HG03064 (cell line): ENCODE data around the gene POC1A.

Experiments used
- ATAC-seq: cut with Tn5 transposase; IDR thresholded peaks from one replicate; pipeline ENCODE4 v1.9.1; 2021; ENCODE audit warnings: low read depth; ENCODE audit not compliant: unreplicated experiment

POC1A gene

GRCh38 chr3:52154135-52155094 lies at the start of gene POC1A:
Gene POC1A (minus strand): TSS chr3:52154423. CDS start chr3:52154372, 51 bp downstream.
- ATAC-seq, result peak; percentile 76

DNA sequence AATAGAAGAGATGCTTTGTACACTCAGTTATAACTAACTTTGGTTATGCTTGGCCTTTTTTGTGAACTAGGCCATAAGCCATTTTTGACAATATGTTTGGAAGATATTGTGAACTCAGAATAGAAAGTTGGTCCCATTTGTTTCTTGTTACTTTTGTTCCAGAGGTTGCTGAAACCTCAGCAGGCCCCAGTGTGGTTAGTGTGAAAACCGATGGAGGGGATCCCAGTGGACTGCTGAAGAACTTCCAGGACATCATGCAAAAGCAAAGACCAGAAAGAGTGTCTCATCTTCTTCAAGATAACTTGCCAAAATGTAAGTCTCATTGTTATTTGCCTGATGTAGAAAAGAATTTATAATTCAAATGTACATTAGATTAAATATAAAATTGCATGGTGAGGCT lies 49.5 kb upstream of the POC1A start:
- ATAC-seq, result no peak

GRCh38 chr3:52202384-52203077 lies 48.3 kb upstream of the POC1A start:
- no peak for ATAC-seq

GRCh38 chr3:52200981-52201679 lies 46.9 kb upstream of the POC1A start:
- ATAC-seq, result no peak

- ATAC-seq, result no peak
Observed at GRCh38 chr3:52198643-52199608, 44.7 kb upstream of the POC1A start.

GRCh38 chr3:52197842-52198625 lies 43.8 kb upstream of the POC1A start, which contains the start of gene ALAS1:
Gene ALAS1 (plus strand): TSS chr3:52198160. CDS start chr3:52199242, 1,082 bp downstream.
- ATAC-seq, result peak; percentile 78

DNA sequence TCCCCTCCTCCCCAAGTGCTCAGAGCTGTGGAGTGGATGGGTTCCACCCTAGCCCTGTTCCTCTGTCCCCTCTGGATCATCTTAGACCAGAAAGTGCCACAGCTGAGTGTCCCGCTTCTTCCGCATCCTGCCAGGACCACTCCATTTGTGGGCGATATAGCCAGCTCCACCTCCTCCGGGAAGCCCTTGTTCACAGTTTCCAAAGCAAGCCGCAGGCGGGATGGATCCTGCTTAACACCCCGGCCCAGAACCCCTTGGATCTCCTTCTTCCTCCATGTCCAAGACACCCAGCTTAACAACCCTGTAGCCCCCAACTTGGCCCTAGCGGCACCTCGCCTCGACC lies 43.2 kb upstream of the POC1A start:
- peak; percentile 4 for ATAC-seq

DNA sequence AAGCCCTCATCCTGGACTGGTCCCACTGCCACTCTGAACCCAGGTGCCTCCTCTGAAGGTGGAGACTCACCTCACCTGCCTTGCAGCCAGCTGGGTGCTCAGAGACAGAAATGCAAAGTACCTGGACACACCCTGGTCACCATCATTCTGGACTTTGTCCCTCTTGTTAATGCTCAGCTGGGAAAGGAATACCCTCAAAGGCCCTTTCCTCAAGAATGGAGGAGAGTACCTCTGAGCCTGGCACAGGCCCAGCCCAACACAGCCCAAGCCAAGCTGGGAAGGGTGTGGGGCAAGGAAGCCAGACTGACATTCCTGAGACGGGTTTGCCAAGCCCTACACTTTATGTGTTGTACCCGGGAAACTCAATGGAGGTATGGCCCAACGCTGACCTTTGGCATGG lies 42.8 kb upstream of the POC1A start:
- ATAC-seq, result no peak

GRCh38 chr3:52195823-52196331 lies 41.7 kb upstream of the POC1A start:
- no peak for ATAC-seq

GRCh38 chr3:52195291-52195597 lies 41.0 kb upstream of the POC1A start:
- ATAC-seq, result no peak

DNA sequence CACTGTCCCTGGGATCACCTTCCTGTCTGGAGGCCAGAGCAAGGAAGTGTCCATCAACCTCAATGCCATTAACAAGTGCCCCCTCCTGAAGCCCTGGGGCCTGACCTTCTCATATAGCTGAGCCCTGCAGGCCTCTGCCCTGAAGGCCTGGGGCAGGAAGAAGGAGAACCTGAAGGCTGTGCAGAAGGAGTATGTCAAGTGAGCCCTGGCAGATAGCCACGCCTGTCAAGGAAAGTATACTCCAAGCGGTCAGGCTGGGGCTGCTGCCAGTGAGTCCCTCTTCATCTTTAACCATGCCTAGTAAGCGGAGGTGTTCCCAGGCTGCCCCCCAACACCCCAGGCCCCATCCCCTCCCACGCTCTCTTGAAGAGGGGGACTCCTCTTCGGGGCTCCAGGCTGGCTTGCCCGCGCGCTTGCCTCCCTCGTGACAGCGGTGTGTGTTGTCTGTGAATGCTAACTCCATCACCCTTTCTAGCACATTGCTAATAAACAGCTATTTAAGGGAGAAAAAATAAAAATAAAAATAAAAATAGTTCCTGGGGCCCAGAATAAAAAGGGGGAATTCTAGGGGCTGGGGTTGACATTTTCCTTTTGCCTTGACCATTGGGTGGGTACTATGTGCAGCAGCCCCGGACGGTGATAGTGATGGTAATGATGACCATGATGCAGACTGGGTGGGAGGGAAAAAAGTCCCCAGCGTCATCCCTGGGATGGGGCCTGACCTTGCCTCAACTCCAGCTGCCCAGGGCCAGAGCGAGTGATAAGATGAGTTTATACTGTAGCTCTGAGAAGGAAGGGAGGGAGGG lies 40.5 kb upstream of the POC1A start:
- ATAC-seq, result no peak

GRCh38 chr3:52193065-52193464 lies 38.8 kb upstream of the POC1A start:
- ATAC-seq, result no peak

- no peak for ATAC-seq
Observed at GRCh38 chr3:52191663-52192062, 37.4 kb upstream of the POC1A start.

DNA sequence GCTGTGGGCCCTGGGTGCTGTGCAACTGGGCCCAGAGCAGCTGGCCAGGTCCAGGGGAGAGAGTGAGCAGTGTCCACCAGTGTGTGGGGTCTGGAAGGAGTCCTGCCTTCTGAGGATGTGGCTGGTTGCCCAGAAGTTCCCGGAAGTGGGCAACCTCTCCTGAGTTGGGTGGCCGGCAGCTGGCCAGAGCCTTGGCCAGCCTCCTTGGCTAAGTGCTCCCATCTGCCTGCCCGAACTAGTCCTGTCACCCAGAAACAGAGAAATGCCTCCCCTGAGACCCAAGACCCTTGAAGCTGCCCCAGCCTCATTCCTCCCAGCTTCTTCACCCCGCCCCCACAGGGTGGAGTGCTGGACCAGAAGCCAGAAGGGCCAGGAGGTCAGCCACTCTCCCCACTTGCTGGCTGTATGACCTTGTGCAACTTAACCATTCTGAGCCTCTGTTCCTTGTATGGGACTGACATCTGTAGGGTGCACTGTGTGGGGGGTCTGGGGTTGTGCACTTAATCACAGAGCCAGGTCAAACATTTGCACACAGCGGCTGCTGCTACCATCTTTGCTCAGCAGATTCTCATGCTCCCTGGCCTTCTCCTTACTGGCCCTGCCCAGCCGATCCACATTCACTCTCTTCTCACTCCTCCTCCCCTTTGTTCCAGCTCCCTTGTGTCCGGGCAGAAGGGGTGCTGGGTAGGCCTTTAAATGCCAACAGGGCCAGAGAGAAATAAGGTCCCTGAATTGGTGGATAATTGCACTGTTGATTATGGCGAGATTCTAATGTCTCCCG lies 36.3 kb upstream of the POC1A start:
- no peak for ATAC-seq

- no peak for ATAC-seq
Observed at GRCh38 chr3:52188556-52188955, 34.3 kb upstream of the POC1A start.

- ATAC-seq, result no peak
Observed at GRCh38 chr3:52186729-52187128, 32.5 kb upstream of the POC1A start.

GRCh38 chr3:52185837-52186236 lies 31.6 kb upstream of the POC1A start:
- ATAC-seq, result no peak

DNA sequence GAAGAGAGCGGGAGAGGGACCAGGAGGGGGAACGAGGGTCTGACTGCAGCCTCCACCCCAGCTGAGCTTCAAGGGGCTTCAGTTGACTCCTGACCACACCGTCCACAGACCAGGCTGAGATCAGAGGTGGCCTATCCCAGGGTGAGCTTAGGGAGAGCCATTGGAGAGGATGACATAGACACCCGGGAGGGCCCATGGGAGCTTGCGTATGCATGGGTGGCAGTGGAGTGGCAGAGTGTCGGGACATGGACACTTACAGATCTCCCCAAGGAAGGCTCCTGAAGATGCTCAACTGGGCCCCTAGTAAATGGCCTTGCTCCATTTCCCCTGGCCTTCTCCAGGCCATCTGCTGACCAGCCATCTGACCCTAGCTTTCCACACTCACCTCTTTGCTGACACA lies 31.1 kb upstream of the POC1A start:
- ATAC-seq, result no peak
